DMS114 treated with DMSO at 0.1 percent for 48 hours (cell line): ENCODE measurements around the gene EPB41L5.
"Not testable (repeated sequence)": the region's sequence is repeated elsewhere in the genome, so short reads cannot be mapped to it uniquely, and the experiment has no call there.

Experiments
- DNase-seq: peaks from one replicate; lab custom pipeline; 2025; ENCODE audit not compliant: unreplicated experiment; lab: John Stamatoyannopoulos, UW

EPB41L5 gene

GRCh38 chr2:120140866-120141265, 128.0 kb downstream of the EPB41L5 start:
- no peak for DNase-seq

GRCh38 chr2:120141300-120142069, 128.6 kb downstream of the EPB41L5 start:
- no peak for DNase-seq

DNA sequence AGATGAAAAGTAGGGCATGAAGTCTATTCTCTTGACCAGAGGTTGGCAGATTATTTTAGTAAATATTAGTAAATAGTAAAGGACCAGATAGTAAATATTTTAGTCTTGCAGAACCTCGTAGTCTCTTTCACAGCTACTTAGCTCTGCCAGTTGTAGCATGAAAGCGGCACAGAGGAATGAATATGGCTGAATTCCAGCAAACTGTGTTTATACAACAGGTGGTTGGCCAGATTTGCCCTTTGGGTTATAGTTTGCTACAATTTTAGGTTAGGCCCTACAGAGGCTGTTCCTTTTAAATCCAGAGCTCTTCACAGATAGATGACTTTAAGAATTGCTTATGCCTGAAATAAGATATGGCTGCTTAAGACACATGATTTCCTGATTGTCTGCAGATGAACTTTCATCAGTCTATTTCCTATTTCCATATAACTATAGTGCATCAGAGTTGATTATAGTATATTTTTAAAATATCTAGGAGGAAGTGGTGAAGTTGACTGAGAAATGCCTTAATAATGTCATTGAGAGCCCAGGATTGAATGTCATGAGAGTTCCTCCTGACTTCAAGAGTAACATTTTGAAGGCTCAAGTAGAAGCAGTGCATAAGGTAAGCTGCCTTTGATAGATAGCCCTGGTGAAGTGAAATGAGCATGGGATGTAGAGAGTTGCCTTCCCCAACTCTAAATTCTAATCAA, 129.8 kb downstream of the EPB41L5 start:
- DNase-seq = no peak

GRCh38 chr2:120148229-120148628, 135.4 kb downstream of the EPB41L5 start:
- no peak for DNase-seq

- no peak for DNase-seq
These were observed 135.8 kb downstream of the EPB41L5 start for GRCh38 chr2:120148669-120149068.

- DNase-seq = no peak
These were observed 136.5 kb downstream of the EPB41L5 start for GRCh38 chr2:120149406-120149805.

- DNase-seq = no peak
These were observed 137.2 kb downstream of the EPB41L5 start for GRCh38 chr2:120150040-120150482.

DNA sequence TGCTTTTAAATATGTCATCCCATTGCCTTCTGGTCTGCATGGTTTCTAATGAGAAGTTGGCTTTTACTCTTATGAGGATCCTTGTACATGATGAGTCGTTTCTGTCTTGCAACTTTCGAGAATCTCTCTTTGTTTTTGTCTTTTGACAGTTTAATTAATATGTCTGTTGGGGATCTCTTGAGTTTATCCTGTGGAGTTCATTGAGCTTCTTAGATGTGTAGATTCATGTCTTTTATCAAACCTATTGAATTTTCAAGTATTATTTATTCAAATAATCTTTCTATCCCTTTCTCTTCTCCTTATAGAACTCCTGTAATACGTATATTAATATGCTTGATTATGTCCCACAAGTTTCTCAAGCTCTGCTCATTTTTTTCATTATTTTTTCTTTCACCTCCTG, 142.4 kb downstream of the EPB41L5 start:
- DNase-seq = no peak

DNA sequence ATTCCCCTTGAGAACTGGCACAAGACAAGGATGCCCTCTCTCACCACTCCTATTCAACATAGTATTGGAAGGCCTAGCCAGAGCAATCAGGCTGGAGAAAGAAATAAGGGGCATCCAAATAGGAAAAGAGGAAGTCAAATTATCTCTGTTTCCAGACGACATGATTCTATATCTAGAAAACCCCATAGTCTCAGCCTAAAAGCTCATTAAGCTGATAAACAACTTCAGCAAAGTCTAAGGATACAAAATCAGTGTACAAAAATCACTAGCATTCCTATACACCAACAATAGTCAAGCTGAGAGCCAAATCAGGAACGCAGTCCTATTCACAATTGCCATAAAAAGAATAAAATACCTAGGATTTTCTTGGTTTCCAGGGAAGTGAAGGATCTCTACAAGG, 145.8 kb downstream of the EPB41L5 start:
- not testable (repeated sequence) for DNase-seq

GRCh38 chr2:120161190-120161589, 148.3 kb downstream of the EPB41L5 start:
- no peak for DNase-seq

DNA sequence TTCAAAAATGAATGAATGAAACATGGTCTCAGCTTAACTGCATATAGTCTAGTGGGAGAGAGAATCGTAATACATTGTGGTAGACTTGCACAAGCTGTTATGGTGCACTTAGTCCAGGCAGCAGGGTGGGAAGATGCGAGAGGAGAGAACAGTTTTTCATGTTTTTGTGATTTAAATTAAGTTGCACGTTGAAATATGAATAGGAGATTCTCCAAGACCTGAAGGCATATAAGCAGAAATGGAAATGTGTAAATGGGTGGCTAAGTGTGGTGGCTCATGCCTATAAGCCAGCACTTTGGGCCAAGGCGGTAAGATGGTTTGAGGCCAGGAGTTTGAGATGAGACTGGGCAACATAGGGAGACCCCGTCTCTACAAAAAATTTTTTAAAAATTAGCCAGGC, 149.8 kb downstream of the EPB41L5 start:
- DNase-seq = no peak

GRCh38 chr2:120167272-120167671, 154.4 kb downstream of the EPB41L5 start:
- DNase-seq = no peak

GRCh38 chr2:120169020-120169419, 156.1 kb downstream of the EPB41L5 start:
- DNase-seq = no peak

- peak; percentile 43 for DNase-seq
These were observed 162.2 kb downstream of the EPB41L5 start for GRCh38 chr2:120174963-120175581.

DNA sequence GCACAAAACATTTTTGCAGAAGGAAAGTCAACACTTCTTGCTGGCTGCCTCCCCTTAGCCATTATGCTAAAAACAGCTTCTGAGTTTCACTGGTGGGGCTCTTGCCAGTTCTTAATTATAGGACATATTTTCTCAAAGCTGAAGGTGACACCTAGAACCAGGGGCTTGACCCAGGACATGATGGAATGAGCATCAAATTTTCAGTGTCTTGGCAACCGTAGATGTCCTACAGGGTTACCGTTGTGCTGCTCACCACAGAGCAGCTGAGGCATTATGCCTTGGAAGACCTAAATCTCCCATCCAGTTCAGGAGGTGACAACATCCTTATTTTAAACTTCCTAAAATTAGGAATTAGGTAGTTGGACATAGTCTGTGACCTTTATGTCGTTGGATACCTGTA, 163.6 kb downstream of the EPB41L5 start:
- DNase-seq = no peak

DNA sequence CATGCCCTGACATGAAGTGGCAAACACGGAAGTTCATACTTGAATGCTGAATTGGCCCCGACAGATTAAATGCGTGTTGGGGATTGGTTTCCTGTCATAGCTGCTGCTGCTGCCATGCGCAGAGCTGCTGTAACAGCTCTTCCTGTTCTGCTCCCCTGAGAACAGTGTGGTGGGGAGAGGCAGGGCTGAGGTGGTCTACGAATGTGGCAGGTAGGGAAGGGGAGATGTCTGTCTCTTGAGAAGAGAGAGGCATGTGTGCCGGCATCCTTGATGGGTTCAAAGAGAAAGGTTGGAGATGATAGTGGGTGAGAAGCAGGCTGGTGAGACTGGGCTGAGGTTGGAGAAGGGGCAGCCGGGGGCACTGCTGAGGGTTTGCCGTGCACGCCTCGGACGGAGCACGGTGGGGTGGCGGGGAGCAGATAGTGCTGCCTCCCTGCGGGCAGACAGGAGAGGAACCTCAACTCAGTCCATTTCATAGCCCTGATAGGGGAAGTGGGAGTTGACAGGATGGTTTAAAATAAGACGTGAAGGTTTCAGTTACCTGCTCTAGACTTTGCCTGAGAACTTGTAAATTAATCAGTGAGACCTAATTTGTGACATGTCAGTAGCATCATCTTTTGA, 164.2 kb downstream of the EPB41L5 start:
- DNase-seq = no peak

DNA sequence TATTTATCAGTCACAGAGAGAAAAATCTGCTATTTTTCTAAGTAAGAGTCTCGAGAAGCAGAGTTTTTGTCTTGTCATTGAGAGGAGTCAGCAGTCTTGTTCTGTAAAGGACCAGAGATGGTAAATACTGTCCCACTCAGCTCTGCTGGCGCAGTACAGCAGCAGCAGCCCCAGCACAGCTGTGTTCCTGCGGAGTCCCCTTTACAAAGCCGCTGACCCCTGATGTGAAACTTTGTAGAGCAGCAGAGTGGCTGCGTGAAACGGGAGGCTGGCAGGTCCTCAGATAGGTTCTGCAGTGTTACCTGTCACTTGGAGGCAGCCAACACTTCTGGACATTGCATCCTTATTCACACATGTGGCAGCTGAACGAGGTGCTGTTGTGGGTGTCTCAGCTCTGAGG, 165.1 kb downstream of the EPB41L5 start:
- no peak for DNase-seq

GRCh38 chr2:120179396-120179795, 166.5 kb downstream of the EPB41L5 start:
- no peak for DNase-seq

DNA sequence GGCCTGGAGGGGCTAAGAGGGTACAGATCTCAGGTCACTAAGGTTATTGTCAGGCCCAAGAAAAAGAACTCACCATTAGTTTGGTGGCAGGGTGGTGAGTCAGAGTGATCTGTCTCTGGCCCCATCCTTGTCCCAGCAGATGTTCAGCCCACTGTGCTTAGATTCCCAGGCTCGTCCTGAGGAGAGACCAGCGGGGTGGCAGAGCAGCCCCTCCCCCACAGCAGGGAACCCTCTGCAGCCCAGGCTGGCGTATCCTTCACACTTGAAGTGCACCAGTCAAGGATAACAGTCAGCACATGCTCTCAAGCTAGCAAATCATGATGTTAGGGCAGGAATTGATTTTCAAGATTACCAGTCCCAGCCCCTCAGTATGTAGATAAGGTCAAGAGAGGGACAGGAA, 167.2 kb downstream of the EPB41L5 start:
- no peak for DNase-seq

GRCh38 chr2:120182019-120182560, 169.2 kb downstream of the EPB41L5 start:
- no peak for DNase-seq

GRCh38 chr2:120189189-120189588, 176.3 kb downstream of the EPB41L5 start:
- no peak for DNase-seq
